Esophagus muscularis mucosa (tissue), 4 donors: ENCODE data around the gene GPR151. TPM values are rescaled to one million over a fixed set of nuclear protein-coding genes. Genes with fewer than 3 reads are reported as not detected.

Experiments
- DNase-seq: peaks from one replicate; pipeline ENCODE4 v3.0.0-alpha.2; 2017; ENCODE audit errors: extremely low spot score
- H3K27ac ChIP-seq, 4 donors: fragments of 200-600 bp; sonication (generic); replicated peaks in 1 of 4; 1 replicate in 3 of 4; 2 replicates in 1 of 4; pipeline ENCODE4 v1.5.1; 2016 to 2019; ENCODE audit warnings: mild to moderate bottlenecking in 1 of 4
- H3K27me3 ChIP-seq, 4 donors: fragments of 200-600 bp; sonication (generic); one replicate each; pipeline versions ENCODE4 v1.5.1 to v1.6.0; 2016 to 2019
- H3K36me3 ChIP-seq, 4 donors: fragments of 200-600 bp; sonication (generic); one replicate each; pipeline ENCODE4 v1.5.1; 2016 to 2019
- H3K4me1 ChIP-seq, 4 donors: fragments of 200-600 bp; sonication (generic); one replicate each; pipeline ENCODE4 v1.5.1; 2016 to 2019
- H3K4me3 ChIP-seq, 4 donors: fragments of 200-600 bp; sonication (generic); 1 replicate in 2 of 4; 2 replicates in 2 of 4; pipeline ENCODE4 v1.5.1; 2016 to 2019; ENCODE audit warnings: mild to moderate bottlenecking in 4 of 4, moderate library complexity in 1 of 4
- H3K9me3 ChIP-seq, 4 donors: fragments of 200-600 bp; sonication (generic); 1 replicate in 3 of 4; 2 replicates in 1 of 4; pipeline ENCODE4 v1.5.1; 2016 to 2019
- EP300 ChIP-seq: sonication (generic); formaldehyde crosslinking; IDR thresholded peaks from one replicate; pipeline ENCODE4 v1.6.1; 2017; ENCODE audit warnings: antibody characterized with exemption
- POLR2A ChIP-seq: fragments of 450-650 bp; IDR thresholded peaks from one replicate; pipeline ENCODE4 v1.6.1; 2017; ENCODE audit warnings: antibody characterized with exemption, moderate library complexity, mild to moderate bottlenecking, low read depth
- POLR2AphosphoS5 ChIP-seq, 2 donors: sonication (generic); formaldehyde crosslinking; IDR thresholded peaks; one replicate each; pipeline ENCODE4 v1.6.1; 2017; ENCODE audit warnings: antibody characterized with exemption in 2 of 2
- WGBS: methylation state at CpG from one replicate; pipeline ENCODE4 v1.1.5; 2018; 5-methylcytosine and 5-hydroxymethylcytosine counted together
- intact Hi-C: fragments of 100-400 bp; cut with DNase I; formaldehyde crosslinking; loops from one replicate; pipeline ENCODE4 v1.15.1; 2023
- total RNA-seq, 4 donors: library from RNA; depleted of rRNA; stranded (reverse); fragments of >200 nt; gene quantifications; one replicate each; pipeline versions ENCODE4 v1.1.0 to v1.2.1, GENCODE V29; 2016
- TF ChIP-seq, protein P1 (sequence below), 3 experiments: fragments of 200-600 bp in 2 of 3; fragments of 450-650 bp in 1 of 3; sonication (generic) in 2 of 3; IDR thresholded peaks; one replicate each; pipeline ENCODE4 v1.5.1; 2017 to 2019; ENCODE audit warnings: antibody characterized with exemption in 3 of 3, mild to moderate bottlenecking in 2 of 3, moderate library complexity in 1 of 3

GPR151 gene
- total RNA-seq, 4 donors from 2014 or later = not detected

DNA sequence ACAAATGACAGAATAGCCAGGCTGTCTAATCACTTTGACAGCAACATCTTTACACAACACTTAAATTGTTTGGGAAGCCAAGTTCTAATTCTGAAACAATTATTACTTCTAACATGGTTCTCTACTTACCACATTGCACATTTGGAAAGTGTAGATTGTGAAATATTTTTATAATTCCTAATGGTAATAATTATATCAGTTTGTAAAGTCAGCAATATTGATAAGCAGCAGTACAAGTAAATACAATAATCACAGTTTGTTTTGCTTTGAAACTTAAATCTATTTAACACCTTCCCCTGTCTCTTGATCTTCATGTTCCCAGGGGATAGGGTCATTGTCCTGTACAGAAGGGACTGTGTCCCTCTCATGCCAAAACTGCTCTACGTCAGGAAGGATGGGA lies 1.4 kb downstream of the GPR151 start:
- no peak for DNase-seq
- peaks cover 15 to 29% (median 26%) of the 10 kb centered on the region in 4 donors for H3K36me3 ChIP-seq
- TF ChIP-seq EP300 = no peak
- TF ChIP-seq, protein P1, sequence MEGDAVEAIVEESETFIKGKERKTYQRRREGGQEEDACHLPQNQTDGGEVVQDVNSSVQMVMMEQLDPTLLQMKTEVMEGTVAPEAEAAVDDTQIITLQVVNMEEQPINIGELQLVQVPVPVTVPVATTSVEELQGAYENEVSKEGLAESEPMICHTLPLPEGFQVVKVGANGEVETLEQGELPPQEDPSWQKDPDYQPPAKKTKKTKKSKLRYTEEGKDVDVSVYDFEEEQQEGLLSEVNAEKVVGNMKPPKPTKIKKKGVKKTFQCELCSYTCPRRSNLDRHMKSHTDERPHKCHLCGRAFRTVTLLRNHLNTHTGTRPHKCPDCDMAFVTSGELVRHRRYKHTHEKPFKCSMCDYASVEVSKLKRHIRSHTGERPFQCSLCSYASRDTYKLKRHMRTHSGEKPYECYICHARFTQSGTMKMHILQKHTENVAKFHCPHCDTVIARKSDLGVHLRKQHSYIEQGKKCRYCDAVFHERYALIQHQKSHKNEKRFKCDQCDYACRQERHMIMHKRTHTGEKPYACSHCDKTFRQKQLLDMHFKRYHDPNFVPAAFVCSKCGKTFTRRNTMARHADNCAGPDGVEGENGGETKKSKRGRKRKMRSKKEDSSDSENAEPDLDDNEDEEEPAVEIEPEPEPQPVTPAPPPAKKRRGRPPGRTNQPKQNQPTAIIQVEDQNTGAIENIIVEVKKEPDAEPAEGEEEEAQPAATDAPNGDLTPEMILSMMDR (IDR thresholded peaks at IDR 0.05) = no peak
- TF ChIP-seq POLR2AphosphoS5 (IDR thresholded peaks at IDR 0.05) = no peak
- no peak for TF ChIP-seq POLR2A
- H3K9me3 ChIP-seq = no peaks in the 10 kb centered on the region
- H3K4me1 ChIP-seq = no peaks in the 10 kb centered on the region
- WGBS = 79% methylated on average over 1 of the region's 1 CpG
- intact Hi-C loops = no loop called here
- no peak overlapping the region for H3K27ac ChIP-seq
- no peak overlapping the region for H3K4me3 ChIP-seq
- H3K27me3 ChIP-seq = no peaks in the 10 kb centered on the region

DNA sequence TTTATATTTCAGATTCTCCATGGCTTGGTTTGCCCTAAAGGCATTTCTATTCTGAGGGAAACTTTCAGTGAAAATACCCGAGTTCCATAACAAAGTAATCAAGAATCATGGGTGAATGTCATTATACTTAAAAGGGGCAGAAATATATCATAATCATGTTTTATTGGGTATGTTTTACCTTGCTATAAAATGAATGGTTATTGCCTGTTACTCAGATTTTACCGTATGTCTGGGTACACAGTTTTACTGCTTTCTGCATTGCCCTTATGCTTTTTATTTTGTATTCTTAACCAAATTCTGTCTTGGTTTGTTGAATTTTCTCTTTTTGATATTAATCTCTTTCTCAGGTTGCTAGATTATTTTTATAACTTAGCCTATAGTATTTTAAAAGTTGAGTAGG lies 2.5 kb downstream of the GPR151 start:
- Histone ChIP-seq H3K36me3 (peaks cover 20 to 40% (median 37%) of the 10 kb centered on the region in 4 donors), H3K27ac (no peak overlapping the region), H3K4me3 (no peak overlapping the region), H3K27me3 (no peaks in the 10 kb centered on the region), H3K9me3 (no peaks in the 10 kb centered on the region), H3K4me1 (no peaks in the 10 kb centered on the region)
- 94% methylated on average over 2 of the region's 2 CpGs for WGBS
- TF ChIP-seq EP300 (no peak), POLR2AphosphoS5 (IDR thresholded peaks at IDR 0.05) (no peak), POLR2A (no peak)
- TF ChIP-seq, protein P1 (IDR thresholded peaks at IDR 0.05) = no peak
- intact Hi-C loops = no loop called here
- DNase-seq = no peak

GRCh38 chr5:146510559-146511125 lies 5.3 kb downstream of the GPR151 start:
- H3K36me3 ChIP-seq = peaks cover 43 to 68% (median 58%) of the 10 kb centered on the region in 4 donors
- WGBS = 89% methylated on average over 9 of the region's 9 CpGs
- DNase-seq = no peak
- no peak for TF ChIP-seq POLR2AphosphoS5 (IDR thresholded peaks at IDR 0.05)
- TF ChIP-seq, protein P1 (IDR thresholded peaks at IDR 0.05) = no peak
- TF ChIP-seq POLR2A = no peak
- no peak overlapping the region for H3K4me3 ChIP-seq
- H3K4me1 ChIP-seq = no peaks in the 10 kb centered on the region
- no peaks in the 10 kb centered on the region for H3K27me3 ChIP-seq
- H3K9me3 ChIP-seq = no peaks in the 10 kb centered on the region
- intact Hi-C loops = no loop called here
- no peak overlapping the region for H3K27ac ChIP-seq

GRCh38 chr5:146507428-146507827 lies 8.6 kb downstream of the GPR151 start:
- DNase-seq = no peak
- H3K4me3 ChIP-seq = no peak overlapping the region
- H3K4me1 ChIP-seq = no peaks in the 10 kb centered on the region
- 98% methylated on average over 5 of the region's 5 CpGs for WGBS
- H3K9me3 ChIP-seq = no peaks in the 10 kb centered on the region
- H3K27ac ChIP-seq = no peak overlapping the region
- H3K27me3 ChIP-seq = no peaks in the 10 kb centered on the region
- TF ChIP-seq POLR2AphosphoS5 (IDR thresholded peaks at IDR 0.05) (no peak), EP300 (no peak), POLR2A (no peak)
- TF ChIP-seq, protein P1 (IDR thresholded peaks at IDR 0.05) = no peak
- intact Hi-C loops = no loop called here
- peaks cover 57 to 93% (median 74%) of the 10 kb centered on the region in 4 donors for H3K36me3 ChIP-seq

DNA sequence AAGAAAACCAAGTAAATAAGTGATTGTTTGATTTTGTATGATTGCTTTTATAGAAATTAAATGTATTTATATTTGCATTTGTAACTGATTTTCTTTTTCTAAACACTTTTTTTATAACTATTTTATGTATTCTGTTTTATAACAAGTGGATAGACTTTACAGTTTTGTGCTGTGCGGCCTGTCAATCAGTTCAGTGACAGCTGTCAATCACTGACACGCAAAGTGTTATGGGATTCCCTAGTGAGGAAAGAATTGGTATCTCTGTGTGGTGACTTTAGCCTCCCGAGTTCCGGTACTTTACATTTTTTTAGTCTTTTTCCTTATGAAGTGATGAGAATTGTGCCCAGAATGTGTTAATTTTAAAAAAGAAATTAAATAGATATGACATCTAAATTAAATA lies 16.3 kb downstream of the GPR151 start:
- WGBS = 97% methylated on average over 4 of the region's 4 CpGs
- H3K27me3 ChIP-seq = no peaks in the 10 kb centered on the region
- intact Hi-C loops = no loop called here

More for the DNA sequence above, 16.3 kb downstream of the GPR151 start:
- Histone ChIP-seq H3K36me3 (peaks cover 9 to 52% (median 21%) of the 10 kb centered on the region in 4 donors), H3K9me3 (no peaks in the 10 kb centered on the region), H3K4me3 (no peak overlapping the region), H3K4me1 (no peaks in the 10 kb centered on the region), H3K27ac (no peak overlapping the region)
- TF ChIP-seq EP300 = no peak
- TF ChIP-seq, protein P1 (IDR thresholded peaks at IDR 0.05) = no peak
- no peak for TF ChIP-seq POLR2AphosphoS5 (IDR thresholded peaks at IDR 0.05)
- TF ChIP-seq POLR2A = no peak
- no peak for DNase-seq
